GDM1 (cell line): ENCODE measurements around the gene RPS29.
"Not testable (repeated sequence)": the region's sequence is repeated elsewhere in the genome, so short reads cannot be mapped to it uniquely, and the experiment has no call there.

ENCODE experiments used
- DNase-seq: peaks from one replicate; lab custom pipeline; 2025; lab: John Stamatoyannopoulos, UW

RPS29 gene

GRCh38 chr14:49585803-49586672, at the start of gene RPS29:
Gene RPS29, minus strand, starts transcription at chr14:49586380. Its CDS starts 34 bp downstream, at chr14:49586346.
- DNase-seq: peak; percentile 98

DNA sequence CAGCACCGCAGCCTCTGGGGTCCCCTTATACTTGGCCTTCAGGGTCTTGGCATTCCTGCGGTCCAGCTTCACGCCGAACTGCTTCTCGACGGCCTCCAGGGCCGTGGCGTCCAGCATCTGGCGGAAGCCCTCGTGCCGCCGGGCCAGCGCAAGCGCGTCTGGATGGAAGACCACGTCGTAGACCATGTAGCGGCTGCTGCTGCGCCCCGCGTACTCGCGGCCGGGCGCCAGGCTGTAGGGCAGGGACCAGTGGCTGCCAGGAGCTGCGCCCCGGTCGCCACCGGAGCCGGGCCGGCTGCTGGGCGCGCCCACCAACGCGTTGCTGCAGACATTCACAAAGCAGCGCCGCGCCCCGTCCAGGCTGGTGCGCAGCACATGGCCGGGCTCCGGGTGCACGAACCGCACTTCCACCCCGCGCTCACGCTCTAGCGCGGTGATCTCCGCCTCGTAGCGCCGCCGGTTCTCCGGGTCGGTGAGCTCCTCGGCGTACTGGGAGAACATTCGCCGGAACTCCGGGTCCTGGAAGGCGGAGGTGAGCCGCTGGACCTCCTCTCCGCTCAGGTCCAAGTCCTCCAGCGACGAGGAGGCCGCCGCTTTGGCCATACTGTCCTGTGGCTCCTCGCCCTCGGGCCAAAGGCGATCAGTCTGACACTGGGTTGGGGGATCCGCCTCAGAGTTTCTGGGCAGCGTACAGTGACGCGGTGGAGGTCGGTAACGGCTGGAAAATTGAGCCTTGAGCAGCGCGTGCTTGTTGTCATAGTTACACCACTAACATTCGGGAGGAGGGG, 48.6 kb upstream of the RPS29 start, which contains the start of gene DNAAF2:
Gene DNAAF2 (minus strand): TSS at position 698 of the 788 bp plus-strand sequence. CDS start 95 bp downstream, at position 603.
- peak; percentile 7 for DNase-seq

GRCh38 chr14:49633640-49634546, 47.7 kb upstream of the RPS29 start:
- DNase-seq: peak; percentile 92

GRCh38 chr14:49623941-49624839, 38.0 kb upstream of the RPS29 start:
- no peak for DNase-seq

DNA sequence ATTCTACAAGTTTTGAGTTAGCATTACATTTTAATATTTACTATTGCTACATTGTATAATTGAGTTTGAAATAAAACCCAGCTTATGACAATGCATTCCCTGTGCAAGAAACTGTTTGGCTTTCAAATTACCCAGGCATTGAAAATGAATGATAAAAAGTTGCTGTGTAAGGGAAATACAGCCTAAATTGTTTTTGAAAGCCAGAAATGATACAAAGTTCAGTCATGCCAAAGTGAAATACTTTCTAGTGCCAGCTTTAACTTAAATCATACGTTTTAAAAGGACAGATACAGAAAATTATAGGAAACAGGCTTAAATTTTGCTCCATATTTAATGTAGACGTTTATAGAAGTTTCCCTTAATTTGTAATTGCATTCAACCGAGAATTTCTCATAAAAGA, 37.2 kb upstream of the RPS29 start:
- no peak for DNase-seq

- DNase-seq: no peak
Measured at GRCh38 chr14:49622022-49622607, 35.9 kb upstream of the RPS29 start.

DNA sequence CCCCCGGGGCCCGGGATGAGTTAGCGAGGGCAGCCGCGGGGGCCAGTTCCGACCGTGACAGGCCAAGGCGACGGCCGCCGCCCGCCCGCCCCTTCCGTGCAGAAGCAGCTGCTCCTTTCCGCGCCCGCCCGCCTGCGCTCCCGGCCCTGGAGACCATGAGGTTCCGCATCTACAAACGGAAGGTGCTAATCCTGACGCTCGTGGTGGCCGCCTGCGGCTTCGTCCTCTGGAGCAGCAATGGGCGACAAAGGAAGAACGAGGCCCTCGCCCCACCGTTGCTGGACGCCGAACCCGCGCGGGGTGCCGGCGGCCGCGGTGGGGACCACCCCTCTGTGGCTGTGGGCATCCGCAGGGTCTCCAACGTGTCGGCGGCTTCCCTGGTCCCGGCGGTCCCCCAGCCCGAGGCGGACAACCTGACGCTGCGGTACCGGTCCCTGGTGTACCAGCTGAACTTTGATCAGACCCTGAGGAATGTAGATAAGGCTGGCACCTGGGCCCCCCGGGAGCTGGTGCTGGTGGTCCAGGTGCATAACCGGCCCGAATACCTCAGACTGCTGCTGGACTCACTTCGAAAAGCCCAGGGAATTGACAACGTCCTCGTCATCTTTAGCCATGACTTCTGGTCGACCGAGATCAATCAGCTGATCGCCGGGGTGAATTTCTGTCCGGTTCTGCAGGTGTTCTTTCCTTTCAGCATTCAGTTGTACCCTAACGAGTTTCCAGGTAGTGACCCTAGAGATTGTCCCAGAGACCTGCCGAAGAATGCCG, 35.1 kb upstream of the RPS29 start:
- DNase-seq: peak; percentile 76

- DNase-seq: peak; percentile 94
Measured at GRCh38 chr14:49620182-49621113, 34.3 kb upstream of the RPS29 start, which contains the start of the genes MGAT2 and RPL36AL. Gene MGAT2, plus strand, starts transcription at chr14:49620799. Its CDS starts 470 bp downstream, at chr14:49621269. Gene RPL36AL, minus strand, starts transcription at chr14:49620626. Its CDS starts 1,522 bp downstream, at chr14:49619104.

- no peak for DNase-seq
Measured at GRCh38 chr14:49619730-49620129, 33.5 kb upstream of the RPS29 start.

GRCh38 chr14:49619273-49619672, 33.1 kb upstream of the RPS29 start:
- not testable (repeated sequence) for DNase-seq

GRCh38 chr14:49617852-49618519, 31.8 kb upstream of the RPS29 start:
- DNase-seq: no peak

DNA sequence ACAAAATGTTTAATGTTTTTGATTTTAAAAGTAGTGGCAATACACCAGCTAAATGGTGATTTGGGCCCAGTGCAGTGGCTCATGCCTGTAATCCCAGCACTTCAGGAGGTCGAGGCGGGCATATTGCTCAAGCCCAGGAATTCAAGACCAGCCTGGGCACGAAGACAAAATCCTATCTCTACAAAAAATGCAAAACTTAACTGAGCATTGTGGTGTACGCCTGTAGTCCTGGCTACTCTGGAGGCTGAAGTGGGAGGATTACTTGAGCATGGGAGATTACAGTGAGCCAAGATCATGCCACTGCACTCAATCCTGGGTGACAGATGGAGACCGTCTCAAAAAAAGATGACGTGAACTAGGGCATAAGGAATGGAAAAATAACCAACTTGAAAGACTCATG, 29.6 kb upstream of the RPS29 start:
- no peak for DNase-seq

- DNase-seq: no peak
Measured at GRCh38 chr14:49614196-49614595, 28.0 kb upstream of the RPS29 start.

GRCh38 chr14:49612671-49613070, 26.5 kb upstream of the RPS29 start:
- DNase-seq: no peak

DNA sequence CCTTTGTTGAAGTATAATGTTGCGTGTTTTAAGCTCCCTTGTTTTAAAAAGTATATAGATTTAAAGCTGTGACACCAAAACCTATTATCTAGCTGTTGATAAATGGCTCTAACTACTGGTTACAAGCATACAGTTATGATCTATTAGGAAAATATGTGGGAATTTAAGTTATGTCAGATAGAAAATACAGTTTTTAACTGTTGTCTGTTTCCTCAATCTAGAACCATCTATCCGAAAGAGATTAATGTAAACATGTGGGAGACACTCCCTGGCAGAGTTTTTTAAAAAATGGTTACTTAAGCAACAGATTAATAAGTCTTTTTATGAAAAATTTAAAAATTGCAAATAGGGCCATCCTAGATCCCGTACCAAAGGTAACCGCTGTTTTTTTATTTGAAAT, 26.1 kb upstream of the RPS29 start:
- DNase-seq: no peak

DNA sequence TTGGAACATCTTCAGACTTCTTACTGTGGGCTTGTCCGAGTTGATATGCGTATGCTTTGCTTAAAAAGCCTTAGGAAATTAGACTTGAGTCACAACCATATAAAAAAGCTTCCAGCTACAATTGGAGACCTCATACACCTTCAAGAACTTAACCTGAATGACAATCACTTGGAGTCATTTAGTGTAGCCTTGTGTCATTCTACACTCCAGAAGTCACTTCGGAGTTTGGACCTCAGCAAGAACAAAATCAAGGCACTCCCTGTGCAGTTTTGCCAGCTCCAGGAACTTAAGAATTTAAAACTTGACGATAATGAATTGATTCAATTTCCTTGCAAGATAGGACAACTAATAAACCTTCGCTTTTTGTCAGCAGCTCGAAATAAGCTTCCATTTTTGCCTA, 21.4 kb upstream of the RPS29 start:
- DNase-seq: no peak

GRCh38 chr14:49598485-49599300, 12.5 kb upstream of the RPS29 start, which contains the start of gene LRR1:
Gene LRR1, plus strand, starts transcription at chr14:49598940. Its CDS starts 81 bp downstream, at chr14:49599021.
- peak; percentile 81 for DNase-seq
